NCI-H2227 (cell line): ENCODE results near the gene GBP2.

Source experiments
- DNase-seq: peaks from one replicate; lab custom pipeline; 2025; ENCODE audit not compliant: unreplicated experiment; lab: John Stamatoyannopoulos, UW

The GBP2 gene

DNA sequence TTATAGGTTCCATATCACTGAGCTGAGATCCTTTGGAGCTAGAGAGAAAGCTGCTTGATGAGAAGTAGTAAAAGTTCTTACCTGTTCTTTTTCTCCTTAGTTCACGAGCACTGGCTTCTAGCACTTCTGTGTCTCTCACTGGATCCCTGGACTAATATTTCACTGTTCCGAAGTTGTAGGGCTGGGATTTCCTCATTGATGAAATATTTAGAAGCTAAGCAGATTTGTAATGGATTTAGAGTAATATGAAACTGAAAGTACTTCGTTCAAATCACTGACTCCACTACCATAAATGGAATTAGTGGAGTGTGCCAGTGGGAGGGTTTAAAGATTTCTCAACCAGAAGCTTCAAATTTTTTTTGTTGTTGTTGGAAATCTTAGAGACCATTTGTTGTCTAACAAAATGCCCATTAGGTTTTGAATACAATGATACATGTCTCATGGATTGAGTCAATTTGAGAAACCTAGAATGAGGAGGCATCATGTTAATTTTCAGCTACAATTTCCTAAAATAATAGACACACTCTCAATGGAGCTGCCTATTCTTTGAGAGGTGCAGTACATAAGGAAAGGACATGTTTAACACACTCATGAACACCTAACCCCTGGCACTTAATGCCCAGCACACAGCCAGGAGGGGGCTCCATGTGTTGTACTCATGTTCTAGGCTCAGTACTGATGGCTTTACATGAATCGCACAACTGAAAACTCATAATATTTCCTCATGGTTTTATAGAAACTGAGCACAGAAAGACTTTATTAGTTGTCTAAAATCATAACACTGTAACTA, 60.6 kb downstream of the GBP2 start, which contains the start of gene GBP1:
Gene GBP1 (minus strand): TSS at position 130 of the 790 bp plus-strand sequence. CDS start 1,974 bp downstream, outside the sequence.
- DNase-seq: no peak

DNA sequence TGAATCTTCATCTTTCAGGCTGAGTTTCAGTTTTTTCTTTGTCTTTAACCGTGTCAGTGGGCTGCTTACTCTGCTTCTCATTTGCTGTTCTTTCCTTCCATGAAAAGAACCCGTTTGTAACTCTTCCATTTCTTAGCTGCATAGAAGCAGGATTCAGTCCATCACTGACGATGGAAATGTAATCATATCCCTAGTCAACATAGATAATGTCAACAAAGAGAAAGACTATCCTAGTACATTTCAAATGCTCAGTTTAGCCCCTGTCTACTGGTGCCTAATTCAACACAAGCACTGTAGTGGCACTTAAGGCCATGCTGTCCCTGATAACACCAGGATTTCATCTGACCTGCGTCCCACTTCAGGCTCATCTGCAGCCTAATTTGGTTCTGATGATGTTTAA, 61.3 kb downstream of the GBP2 start:
- no peak for DNase-seq

DNA sequence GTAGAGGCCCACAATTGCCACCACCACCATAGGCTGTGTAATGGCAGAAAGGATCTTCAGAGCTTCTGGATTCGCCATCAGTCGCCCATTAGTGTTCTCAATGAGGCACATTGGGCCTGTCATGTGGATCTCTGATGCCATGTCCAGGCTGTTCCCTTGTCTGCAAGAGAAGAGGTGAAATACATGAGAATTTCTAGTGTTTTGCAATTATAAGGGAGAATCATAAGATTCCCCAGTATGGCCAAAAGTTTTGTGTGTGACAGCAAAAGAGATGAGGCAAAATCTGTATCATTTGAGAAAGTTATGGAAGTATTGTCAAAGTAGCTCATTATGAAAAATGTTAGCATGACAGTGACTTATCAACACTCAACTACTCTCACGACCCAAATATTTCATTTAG, 62.8 kb downstream of the GBP2 start:
- DNase-seq: no peak

DNA sequence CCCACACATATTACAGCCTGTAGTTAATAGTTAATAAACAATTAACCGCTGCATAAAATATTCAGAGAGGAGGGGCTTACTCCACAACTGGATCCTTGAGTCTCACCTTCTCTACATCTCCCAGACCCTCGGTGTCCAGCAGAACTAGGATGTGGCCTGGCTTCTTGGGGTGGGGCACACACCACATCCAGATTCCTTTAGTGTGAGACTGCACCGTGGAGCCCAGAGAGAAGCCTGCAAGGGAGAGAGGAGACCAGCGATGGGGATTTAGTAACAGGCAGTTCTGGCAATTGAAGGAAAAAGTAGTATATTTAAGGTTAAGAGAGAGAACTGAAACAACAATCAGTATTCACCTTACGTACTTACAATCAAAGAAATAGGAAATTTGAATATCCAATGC, 65.8 kb downstream of the GBP2 start:
- DNase-seq: no peak
